GM12878 (cell line): ENCODE data around the gene MRPL2. TPM values are rescaled to one million over a fixed set of nuclear protein-coding genes. Genes with fewer than 3 reads are reported as not detected.

Source experiments
- ATAC-seq: fragments of 200-7000 bp; cut with Tn5 transposase; 3 replicates; pipeline ENCODE4 v1.9.1; 2020; ENCODE audit warnings: mild to moderate bottlenecking, moderate library complexity
- BruUV-seq: library from RNA; stranded (reverse); fragments of 400-500 nt; replicated peaks from 2 replicates; lab custom pipeline; 2021; lab: Mats Ljungman, UMichigan
- CTCF ChIA-PET: fragments of 300-600 bp; sonication (Branson Sonifier 250); formaldehyde crosslinking; extraction: SDS; loops from one replicate; lab custom pipeline; 2021; ENCODE audit warnings: inconsistent platforms; lab: Yijun Ruan, JAX
- POLR2A ChIA-PET: fragments of 350-600 bp; formaldehyde crosslinking; extraction: SDS; loops from one replicate; lab custom pipeline; 2021; ENCODE audit warnings: inconsistent platforms; lab: Charles Lee
- RAD21 ChIA-PET: fragments of 300-600 bp; sonication (Branson Sonifier 250); formaldehyde crosslinking; loops from one replicate; lab custom pipeline; 2023; ENCODE audit warnings: antibody characterized with exemption; ENCODE audit not compliant: unreplicated experiment; lab: Charles Lee
- SMC1A ChIA-PET: fragments of 300-600 bp; sonication (Branson Sonifier 250); formaldehyde crosslinking; loops from one replicate; lab custom pipeline; 2023; ENCODE audit not compliant: unreplicated experiment, uncharacterized antibody; lab: Charles Lee
- DNase-seq: peaks from one replicate; pipeline ENCODE4 v3.0.0-alpha.2; 2011; ENCODE audit warnings: low read depth, low spot score
- FAIRE-seq: peaks from 3 replicates; lab custom pipeline; 2011; peaks lifted over from hg19 to GRCh38; lab: Jason Lieb, UNC
- H2AFZ ChIP-seq: 2 replicates; pipeline ENCODE4 v1.6.0; 2011; ENCODE audit warnings: low read depth, low read length, control low read depth; ENCODE audit not compliant: control insufficient read depth
- H3K27ac ChIP-seq: 2 replicates; pipeline ENCODE4 v1.5.1; 2011; ENCODE audit warnings: control low read depth; ENCODE audit not compliant: control insufficient read depth, insufficient read depth
- H3K27me3 ChIP-seq, 2 experiments: replicated peaks in 1 of 2; 2 replicates each; pipeline versions ENCODE4 v1.6.0 to v1.6.1; 2011; ENCODE audit warnings: low read length in 1 of 2; ENCODE audit not compliant: control insufficient read depth in 2 of 2, insufficient read depth in 2 of 2
- H3K36me3 ChIP-seq, 2 experiments: 2 replicates each; pipeline ENCODE4 v1.5.1; 2011; ENCODE audit warnings: low read length in 1 of 2; ENCODE audit not compliant: control insufficient read depth in 2 of 2, insufficient read depth in 2 of 2
- H3K4me1 ChIP-seq: 2 replicates; pipeline ENCODE4 v1.6.1; 2011; ENCODE audit warnings: mild to moderate bottlenecking, low read length, moderate library complexity, mixed read lengths; ENCODE audit not compliant: control insufficient read depth, insufficient read depth
- H3K4me2 ChIP-seq: 2 replicates; pipeline ENCODE4 v1.6.0; 2011; ENCODE audit warnings: control low read depth; ENCODE audit not compliant: control insufficient read depth, insufficient read depth
- H3K4me3 ChIP-seq: fragments of 200-600 bp; sonication (generic); 2 replicates; pipeline ENCODE4 v1.5.1; 2016
- H3K79me2 ChIP-seq: 2 replicates; pipeline ENCODE4 v1.6.0; 2011; ENCODE audit warnings: low read length; ENCODE audit not compliant: control insufficient read depth, insufficient read depth
- H3K9ac ChIP-seq: 2 replicates; pipeline ENCODE4 v1.8.0; 2011; ENCODE audit warnings: low read length, control low read depth, mixed read lengths; ENCODE audit not compliant: control insufficient read depth, insufficient read depth
- H3K9me3 ChIP-seq: replicated peaks from 3 replicates; pipeline ENCODE4 v1.5.1; 2011; ENCODE audit warnings: mild to moderate bottlenecking, low read length; ENCODE audit not compliant: control insufficient read depth, insufficient read depth
- H4K20me1 ChIP-seq: 2 replicates; pipeline ENCODE4 v1.6.0; 2011; ENCODE audit not compliant: control insufficient read depth, insufficient read depth
- BCL11A ChIP-seq: IDR thresholded peaks from 2 replicates; pipeline ENCODE4 v1.6.1; 2011; ENCODE audit warnings: low read depth, low read length
- CBX5 ChIP-seq: sonication (generic); IDR thresholded peaks from 2 replicates; pipeline ENCODE4 v1.6.1; 2016; ENCODE audit warnings: low read depth, moderate library complexity, mild to moderate bottlenecking, inconsistent platforms
- CHD2 ChIP-seq: IDR thresholded peaks from 2 replicates; pipeline ENCODE4 v1.6.1; 2011; ENCODE audit warnings: low read depth, low read length, improper control_type of control experiment, borderline replicate concordance
- CREM ChIP-seq: IDR thresholded peaks from 2 replicates; pipeline ENCODE4 v1.6.1; 2014; ENCODE audit warnings: antibody characterized with exemption, low read depth
- ELK1 ChIP-seq: IDR thresholded peaks from 2 replicates; pipeline ENCODE4 v1.6.1; 2012; ENCODE audit warnings: low read depth, low read length, improper control_type of control experiment
- ETV6 ChIP-seq, 2 experiments: fragments of 450-650 bp in 1 of 2; IDR thresholded peaks in 1 of 2; conservative IDR thresholded peaks in 1 of 2; 2 replicates each; pipeline ENCODE4 v1.6.1; 2014; ENCODE audit warnings: antibody characterized with exemption in 1 of 2, borderline replicate concordance in 1 of 2, low read depth in 1 of 2, mild to moderate bottlenecking in 1 of 2, moderate library complexity in 1 of 2
- JUND ChIP-seq: IDR thresholded peaks from 2 replicates; pipeline ENCODE4 v1.6.1; 2012; ENCODE audit warnings: low read depth, mild to moderate bottlenecking, low read length, improper control_type of control experiment, moderate library complexity
- MEF2B ChIP-seq: fragments of 450-650 bp; IDR thresholded peaks from 2 replicates; pipeline ENCODE4 v1.6.1; 2018; ENCODE audit warnings: mild to moderate bottlenecking, moderate library complexity; ENCODE audit not compliant: partially characterized antibody, poor library complexity, severe bottlenecking
- MTA2 ChIP-seq: fragments of 450-650 bp; IDR thresholded peaks from 2 replicates; pipeline ENCODE4 v1.6.1; 2016; ENCODE audit warnings: low read depth, mild to moderate bottlenecking, moderate library complexity
- NFXL1 ChIP-seq: fragments of 450-650 bp; IDR thresholded peaks from 2 replicates; pipeline ENCODE4 v1.6.1; 2017; ENCODE audit warnings: antibody characterized with exemption, mild to moderate bottlenecking, borderline replicate concordance
- NFYB ChIP-seq: IDR thresholded peaks from 2 replicates; pipeline ENCODE4 v1.6.1; 2011; ENCODE audit warnings: low read depth, mild to moderate bottlenecking, low read length, improper control_type of control experiment, moderate library complexity; ENCODE audit not compliant: insufficient read depth
- POLR2AphosphoS2 ChIP-seq: IDR thresholded peaks from 2 replicates; pipeline ENCODE4 v1.6.1; 2011; ENCODE audit warnings: low read depth, mild to moderate bottlenecking, low read length, improper control_type of control experiment, moderate library complexity
- RBBP5 ChIP-seq: fragments of 200-600 bp; sonication (generic); conservative IDR thresholded peaks from 2 replicates; pipeline ENCODE4 v1.6.1; 2016
- STAT3 ChIP-seq: IDR thresholded peaks from 2 replicates; pipeline ENCODE4 v1.6.1; 2011; ENCODE audit warnings: low read depth, low read length, improper control_type of control experiment
- TCF3 ChIP-seq: IDR thresholded peaks from 2 replicates; pipeline ENCODE4 v1.6.1; 2012; ENCODE audit warnings: low read depth, mild to moderate bottlenecking, low read length, borderline replicate concordance; ENCODE audit not compliant: insufficient read depth
- YBX1 ChIP-seq: fragments of 450-650 bp; IDR thresholded peaks from 2 replicates; pipeline ENCODE4 v1.6.1; 2016; ENCODE audit warnings: antibody characterized with exemption
- WGBS: methylation state at CpG from one replicate; pipeline ENCODE4 v1.1.6; 2016; ENCODE audit warnings: low lambda C conversion rate; ENCODE audit not compliant: insufficient replicate concordance, insufficient coverage; ENCODE audit errors: missing lambda C conversion rate; 5-methylcytosine and 5-hydroxymethylcytosine counted together
- in situ Hi-C: fragments of 300-500 bp; cut with MboI; formaldehyde crosslinking; loops from 9 replicates; pipeline ENCODE4 v1.14.3; 2018; ENCODE audit warnings: mixed read lengths
- intact Hi-C: fragments of 100-400 bp; cut with micrococcal nuclease; formaldehyde crosslinking; loops from one replicate; pipeline ENCODE4 v1.14.2; 2022; ENCODE audit not compliant: unreplicated experiment
- polyA plus RNA-seq, 11 experiments: library from polyadenylated mRNA; depleted of rRNA in 4 of 11; unstranded in 6 of 11; stranded (reverse) in 5 of 11; fragments of >200 nt; fragmentation: Nextera tagmentation in 4 of 11; fragmentation: Illumina TruSeq in 1 of 11; extraction: Ambion mirVana in 4 of 11; extraction: Trizol in 1 of 11; gene quantifications; 1 replicate in 1 of 11; 2 replicates in 10 of 11; pipeline versions ENCODE4 v1.2.1 to v1.2.3, GENCODE V29; 2011 to 2016; ENCODE audit warnings: inconsistent platforms in 2 of 11, missing spikeins in 2 of 11, low read depth in 1 of 11
- total RNA-seq, 4 experiments: library from RNA; depleted of rRNA in 3 of 4; stranded (reverse); fragments of >200 nt in 3 of 4; fragmentation: Illumina TruSeq in 1 of 4; extraction: Trizol in 1 of 4; gene quantifications; 2 replicates each; pipeline versions ENCODE4 v1.2.1 to v1.2.3, GENCODE V29; 2013 to 2021
- TF ChIP-seq, protein P1 (sequence below): fragments of 450-650 bp; formaldehyde crosslinking; IDR thresholded peaks from 2 replicates; pipeline ENCODE4 v1.5.0; 2022; ENCODE audit warnings: mild to moderate bottlenecking, missing genetic modification characterization

Gene MRPL2
- total and polyA plus RNA-seq, 10 of the 15 experiments (the other 5 are each of a cell fraction or from before 2014, with no cell fraction given): 29.7 to 125 (median 50.2) TPM

DNA sequence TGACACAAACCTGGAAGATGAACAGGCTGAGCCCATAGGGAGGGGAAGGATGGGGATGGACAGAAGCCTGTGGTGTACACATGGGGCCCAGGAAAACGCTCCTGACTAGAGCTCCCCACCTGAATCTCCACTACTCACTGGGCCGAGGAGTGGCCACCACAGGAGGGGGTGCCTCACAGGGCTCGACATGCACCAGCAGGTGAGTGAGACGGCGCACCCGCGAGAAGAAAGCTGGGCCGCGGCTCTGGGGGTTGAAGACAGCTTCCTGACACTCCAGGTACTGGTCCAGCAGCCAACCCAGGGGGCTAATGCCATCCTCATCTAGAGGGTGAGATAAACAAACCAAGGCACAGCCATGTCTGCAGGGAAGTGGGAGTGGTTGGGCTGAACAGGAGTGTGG, 15.9 kb downstream of the MRPL2 start:
- H3K36me3 ChIP-seq: peaks cover 6 to 21% of the 10 kb centered on the region in 2 experiments; a peak in 3 of 4 replicates
- FAIRE-seq: no peak
- in situ Hi-C loops (no loop called here), intact Hi-C loops (no loop called here)
- TF ChIP-seq RBBP5: no peak
- TF ChIP-seq YBX1: no peak
- no peak for TF ChIP-seq TCF3
- no peak for TF ChIP-seq NFXL1
- TF ChIP-seq CBX5: no peak
- TF ChIP-seq ELK1: no peak
- no peak for TF ChIP-seq NFYB
- TF ChIP-seq STAT3: no peak
- no peak for TF ChIP-seq MEF2B
- no peak for TF ChIP-seq ETV6 (conservative IDR thresholded peaks at IDR 0.05 in 1 of 2, IDR thresholded peaks at IDR 0.05 in 1 of 2; ENCODE audit: borderline replicate concordance in 1 of 2, low read depth in 1 of 2)
- TF ChIP-seq, protein P1, sequence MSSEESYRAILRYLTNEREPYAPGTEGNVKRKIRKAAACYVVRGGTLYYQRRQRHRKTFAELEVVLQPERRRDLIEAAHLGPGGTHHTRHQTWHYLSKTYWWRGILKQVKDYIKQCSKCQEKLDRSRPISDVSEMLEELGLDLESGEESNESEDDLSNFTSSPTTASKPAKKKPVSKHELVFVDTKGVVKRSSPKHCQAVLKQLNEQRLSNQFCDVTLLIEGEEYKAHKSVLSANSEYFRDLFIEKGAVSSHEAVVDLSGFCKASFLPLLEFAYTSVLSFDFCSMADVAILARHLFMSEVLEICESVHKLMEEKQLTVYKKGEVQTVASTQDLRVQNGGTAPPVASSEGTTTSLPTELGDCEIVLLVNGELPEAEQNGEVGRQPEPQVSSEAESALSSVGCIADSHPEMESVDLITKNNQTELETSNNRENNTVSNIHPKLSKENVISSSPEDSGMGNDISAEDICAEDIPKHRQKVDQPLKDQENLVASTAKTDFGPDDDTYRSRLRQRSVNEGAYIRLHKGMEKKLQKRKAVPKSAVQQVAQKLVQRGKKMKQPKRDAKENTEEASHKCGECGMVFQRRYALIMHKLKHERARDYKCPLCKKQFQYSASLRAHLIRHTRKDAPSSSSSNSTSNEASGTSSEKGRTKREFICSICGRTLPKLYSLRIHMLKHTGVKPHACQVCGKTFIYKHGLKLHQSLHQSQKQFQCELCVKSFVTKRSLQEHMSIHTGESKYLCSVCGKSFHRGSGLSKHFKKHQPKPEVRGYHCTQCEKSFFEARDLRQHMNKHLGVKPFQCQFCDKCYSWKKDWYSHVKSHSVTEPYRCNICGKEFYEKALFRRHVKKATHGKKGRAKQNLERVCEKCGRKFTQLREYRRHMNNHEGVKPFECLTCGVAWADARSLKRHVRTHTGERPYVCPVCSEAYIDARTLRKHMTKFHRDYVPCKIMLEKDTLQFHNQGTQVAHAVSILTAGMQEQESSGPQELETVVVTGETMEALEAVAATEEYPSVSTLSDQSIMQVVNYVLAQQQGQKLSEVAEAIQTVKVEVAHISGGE (CRISPR knock-in tag): no peak
- TF ChIP-seq POLR2AphosphoS2: no peak
- no peak for TF ChIP-seq JUND
- TF ChIP-seq MTA2: no peak
- TF ChIP-seq BCL11A: no peak
- no peak for TF ChIP-seq CHD2
- TF ChIP-seq CREM: no peak
- H3K27me3 ChIP-seq: no peaks in the 10 kb centered on the region
- BruUV-seq: no TSS peak
- no peaks in the 10 kb centered on the region for H3K4me1 ChIP-seq
- H3K4me2 ChIP-seq: no peak overlapping the region
- ChIA-PET POLR2A (interaction anchor here (0.6 kb wide), 1 partner anchor 127 kb away, joined by 5 read pairs; no protein-coding TSS in a partner anchor), SMC1A (no interaction called here), RAD21 (no interaction called here), CTCF (no interaction called here)
- 99% methylated on average over 9 of the region's 9 CpGs for WGBS
- no peaks in the 10 kb centered on the region for H4K20me1 ChIP-seq
- no peaks in the 10 kb centered on the region for H3K79me2 ChIP-seq
- DNase-seq: no peak
- ATAC-seq: no peak
- no peaks in the 10 kb centered on the region for H3K9me3 ChIP-seq
- no peak overlapping the region for H3K9ac ChIP-seq
- no peak overlapping the region for H3K27ac ChIP-seq
- H2AFZ ChIP-seq: no peak overlapping the region
- no peak overlapping the region for H3K4me3 ChIP-seq
